SKM-1 (cell line): ENCODE measurements around the gene PEX6.

Experiments used
- DNase-seq: peaks from one replicate; lab custom pipeline; 2025; ENCODE audit not compliant: unreplicated experiment; lab: John Stamatoyannopoulos, UW

The PEX6 gene

GRCh38 chr6:42996513-42996912 lies 17.5 kb upstream of the PEX6 start:
- DNase-seq: no peak

DNA sequence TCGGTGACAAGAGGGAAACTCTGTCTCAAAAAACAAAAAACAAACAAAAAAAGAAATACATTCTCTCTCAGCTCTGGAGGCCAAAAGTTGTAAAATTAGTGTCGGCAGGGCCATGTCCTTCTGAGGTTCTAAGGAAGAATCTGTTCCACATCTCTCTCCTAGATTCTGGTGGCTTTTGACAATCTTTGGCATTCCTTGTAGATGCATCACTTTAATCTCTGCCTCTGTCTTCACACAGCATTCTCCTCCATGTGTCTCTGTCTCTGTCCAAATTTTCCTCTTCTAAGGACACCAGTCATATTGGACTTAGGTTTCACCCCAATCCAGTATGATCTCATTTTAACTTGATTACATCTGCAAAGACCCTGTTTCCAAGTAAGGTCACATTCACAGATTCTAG lies 14.5 kb upstream of the PEX6 start:
- no peak for DNase-seq

GRCh38 chr6:42989923-42990322 lies 10.9 kb upstream of the PEX6 start:
- DNase-seq: no peak

DNA sequence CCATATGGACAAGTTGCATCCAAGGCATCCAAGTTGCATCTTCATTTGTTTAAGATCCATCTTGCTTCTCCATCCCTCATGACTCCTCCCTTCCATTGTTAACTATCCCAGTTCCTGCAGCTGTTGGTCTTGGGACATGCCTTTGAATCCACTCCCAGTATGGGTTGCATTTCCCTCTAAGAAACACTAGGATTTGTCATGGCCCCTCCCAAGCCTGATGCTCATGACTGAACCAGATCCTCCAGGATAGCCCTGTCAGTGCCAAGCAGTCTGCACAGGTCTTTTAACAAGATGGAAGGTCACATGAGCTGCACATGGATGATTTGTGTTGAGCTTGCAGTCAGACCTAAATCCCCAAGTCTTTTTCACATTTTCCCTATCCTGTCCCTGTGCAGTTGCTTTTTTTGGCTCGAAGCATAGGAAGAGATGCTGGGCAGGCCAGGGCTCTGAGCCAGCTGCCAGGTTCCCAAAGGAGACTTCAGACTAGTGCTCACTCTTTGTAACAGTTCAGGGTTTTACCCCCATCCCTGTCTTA lies 9.6 kb upstream of the PEX6 start:
- DNase-seq: no peak

- DNase-seq: no peak
Observed at GRCh38 chr6:42987533-42988451, 8.8 kb upstream of the PEX6 start.

DNA sequence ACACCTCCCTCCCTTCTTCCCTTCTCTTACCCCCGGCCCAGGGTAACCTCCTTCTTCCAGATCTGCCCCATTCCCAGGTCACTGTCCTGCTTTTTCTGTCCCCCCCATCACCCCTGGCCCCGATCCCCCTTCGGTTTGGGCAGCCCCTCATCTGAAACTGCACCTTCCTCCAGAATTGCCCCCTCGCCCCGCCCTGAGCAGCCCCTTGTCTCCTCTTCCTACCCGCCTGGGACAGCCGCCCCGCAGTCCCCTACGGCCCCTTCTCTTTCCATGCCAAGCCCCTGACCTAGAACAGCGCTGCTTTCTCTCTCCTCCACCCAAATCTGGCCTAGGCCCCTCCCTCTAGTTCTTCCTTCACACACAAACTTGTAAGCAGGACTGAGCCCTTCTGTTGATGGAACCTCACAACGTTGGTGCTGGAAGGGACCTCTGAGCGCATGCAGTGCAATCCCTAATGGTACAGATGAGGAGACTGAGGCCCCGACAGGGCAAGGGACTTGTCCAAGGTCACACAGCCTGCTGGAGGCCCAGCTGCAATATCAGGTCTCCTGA lies 6.0 kb upstream of the PEX6 start:
- DNase-seq: no peak

GRCh38 chr6:42984001-42984923 lies 5.3 kb upstream of the PEX6 start, which contains the start of gene PPP2R5D:
Gene PPP2R5D (plus strand): TSS chr6:42984570. CDS start chr6:42984678, 108 bp downstream.
- peak; percentile 100 for DNase-seq

DNA sequence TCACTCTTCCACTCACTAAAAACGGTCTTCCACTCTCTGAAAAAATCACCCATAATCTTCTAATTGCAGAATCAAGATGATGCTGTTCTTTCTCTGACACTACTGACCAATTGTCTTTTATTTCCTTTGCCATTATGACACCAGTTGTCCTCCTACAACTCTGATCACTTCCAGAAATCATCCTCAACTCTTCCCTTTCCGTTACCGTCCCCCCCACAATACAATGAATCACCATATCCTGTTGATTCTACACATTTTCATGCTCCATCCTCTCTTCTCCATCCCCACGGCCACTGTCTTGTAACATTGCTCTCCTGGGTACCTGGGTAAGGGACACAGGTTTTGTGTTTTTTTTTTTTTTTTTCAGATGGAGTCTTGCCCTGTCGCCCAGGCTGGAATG lies 2.9 kb upstream of the PEX6 start:
- DNase-seq: no peak

GRCh38 chr6:42979523-42980177 lies 669 bp upstream of the PEX6 start:
- no peak for DNase-seq

- DNase-seq: no peak
Observed at GRCh38 chr6:42978487-42978838, 518 bp downstream of the PEX6 start.

GRCh38 chr6:42974919-42975505 lies 4.0 kb downstream of the PEX6 start:
- DNase-seq: no peak

- DNase-seq: no peak
Observed at GRCh38 chr6:42973926-42974325, 5.1 kb downstream of the PEX6 start.

- DNase-seq: no peak
Observed at GRCh38 chr6:42971746-42972327, 7.1 kb downstream of the PEX6 start.

DNA sequence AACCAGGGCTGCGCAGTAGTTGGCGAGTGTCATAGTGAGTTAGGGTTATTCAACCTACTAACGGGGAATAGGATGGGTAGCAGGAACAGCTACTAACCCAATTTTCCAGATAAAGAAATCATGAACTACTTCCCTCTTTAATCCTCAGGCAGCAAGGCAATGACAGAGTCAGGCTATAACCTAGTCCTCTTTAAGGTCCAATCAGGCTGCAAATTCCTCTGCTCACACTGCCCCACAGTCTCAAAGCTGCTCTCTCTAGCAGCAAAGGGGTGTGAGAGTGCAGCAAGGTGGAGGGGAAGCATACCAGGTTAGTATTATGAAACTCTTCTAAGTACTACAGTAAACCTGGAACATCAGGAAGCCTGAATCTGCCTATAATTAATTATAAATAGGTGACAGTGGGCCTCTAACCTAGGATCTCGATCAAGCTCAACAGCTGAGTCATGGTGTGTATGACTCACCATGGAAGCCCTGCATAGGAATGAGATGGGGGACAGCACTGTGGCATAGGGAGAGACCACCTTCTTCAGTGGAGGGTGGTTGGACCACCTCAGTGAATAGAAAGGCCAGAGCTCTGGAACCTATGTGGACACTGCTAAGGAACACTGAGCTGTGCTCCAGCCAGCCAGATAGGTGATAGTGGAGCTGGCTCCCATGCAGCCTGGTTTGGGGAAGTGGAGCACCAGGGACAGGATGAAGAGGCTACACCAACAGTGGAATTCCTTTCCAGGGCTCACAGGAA lies 7.9 kb downstream of the PEX6 start:
- DNase-seq: no peak

DNA sequence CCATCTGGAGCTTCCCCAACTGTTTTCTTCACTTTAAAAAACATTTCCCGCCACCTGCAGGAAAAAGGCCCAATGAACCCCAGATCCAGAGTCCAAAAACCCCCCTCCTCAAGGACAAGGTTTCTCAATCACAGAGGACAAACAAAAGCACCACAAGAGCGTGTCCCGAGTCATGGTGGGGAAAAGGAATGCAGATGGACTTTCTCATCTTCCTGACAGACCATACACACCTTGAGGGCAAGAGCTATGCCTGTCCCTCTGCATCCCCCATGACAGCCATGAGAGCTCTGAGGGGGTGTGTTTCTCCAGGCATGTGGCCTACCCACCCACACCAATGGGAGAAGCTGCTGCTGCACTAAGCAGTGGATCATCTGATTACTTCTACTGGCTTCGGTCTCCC lies 9.0 kb downstream of the PEX6 start:
- no peak for DNase-seq

- no peak for DNase-seq
Observed at GRCh38 chr6:42969431-42969830, 9.6 kb downstream of the PEX6 start.

DNA sequence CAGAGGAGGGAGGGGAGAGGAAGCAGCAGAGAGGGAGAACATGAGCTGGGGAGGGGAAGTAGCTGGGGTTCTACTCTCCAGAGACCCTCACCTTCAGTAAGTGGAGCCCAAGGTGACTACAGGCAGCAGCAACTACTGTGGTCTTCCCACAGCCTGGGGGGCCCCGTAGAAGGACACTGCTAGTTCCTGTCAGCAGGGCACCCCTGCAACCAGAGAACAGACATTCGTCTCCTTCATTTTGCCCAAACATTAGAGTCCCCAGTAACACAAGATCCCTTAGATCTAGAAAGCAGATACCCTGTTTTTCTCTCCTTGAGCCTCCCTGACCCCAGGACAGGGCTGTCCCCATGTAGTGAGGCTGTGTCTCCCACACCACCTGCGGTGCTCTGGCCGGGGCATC lies 10.2 kb downstream of the PEX6 start:
- no peak for DNase-seq

DNA sequence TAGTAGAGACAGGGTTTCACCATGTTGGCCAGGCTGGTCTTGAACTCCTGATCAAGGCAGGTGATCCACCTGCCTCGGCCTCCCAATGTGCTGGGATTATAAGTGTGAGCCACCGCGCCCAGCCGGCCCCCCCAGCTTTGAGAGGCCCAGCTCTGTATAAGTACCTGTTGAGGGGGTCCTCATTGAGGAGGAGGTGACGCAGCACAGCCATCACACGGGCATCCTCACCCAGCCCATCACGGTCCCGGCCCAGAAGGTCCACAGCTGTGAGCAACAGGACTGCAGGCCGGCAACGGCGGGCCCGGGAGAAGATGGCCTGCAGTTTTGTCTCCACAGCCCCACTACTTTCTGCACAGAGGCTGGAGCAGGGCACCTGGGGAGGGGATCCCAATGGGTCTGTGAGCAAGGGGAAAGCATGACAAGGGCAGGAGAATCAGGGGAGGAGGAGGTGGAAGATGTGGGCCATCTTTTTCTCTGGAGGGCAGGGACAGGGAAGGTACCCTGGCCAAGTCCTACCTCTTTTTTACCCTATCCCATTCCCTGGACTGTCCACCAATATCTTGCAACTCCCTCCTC lies 10.8 kb downstream of the PEX6 start:
- no peak for DNase-seq

- DNase-seq: no peak
Observed at GRCh38 chr6:42967228-42967627, 11.8 kb downstream of the PEX6 start.
